DND-41 (cell line): Measurements from ENCODE around the gene TMEM178B.

ENCODE experiments used
- EZH2 ChIP-seq: IDR thresholded peaks from 3 replicates; pipeline ENCODE4 v1.6.1; 2012; ENCODE audit warnings: borderline replicate concordance, low read depth, mild to moderate bottlenecking, moderate library complexity, low read length, inconsistent platforms; ENCODE audit not compliant: severe bottlenecking
- TF ChIP-seq, protein P1 (sequence below): IDR thresholded peaks from 2 replicates; pipeline ENCODE4 v1.5.1; 2012; ENCODE audit warnings: borderline replicate concordance, low read length, moderate library complexity, mild to moderate bottlenecking; ENCODE audit not compliant: poor library complexity, severe bottlenecking; ENCODE audit errors: extremely low read depth

DNA sequence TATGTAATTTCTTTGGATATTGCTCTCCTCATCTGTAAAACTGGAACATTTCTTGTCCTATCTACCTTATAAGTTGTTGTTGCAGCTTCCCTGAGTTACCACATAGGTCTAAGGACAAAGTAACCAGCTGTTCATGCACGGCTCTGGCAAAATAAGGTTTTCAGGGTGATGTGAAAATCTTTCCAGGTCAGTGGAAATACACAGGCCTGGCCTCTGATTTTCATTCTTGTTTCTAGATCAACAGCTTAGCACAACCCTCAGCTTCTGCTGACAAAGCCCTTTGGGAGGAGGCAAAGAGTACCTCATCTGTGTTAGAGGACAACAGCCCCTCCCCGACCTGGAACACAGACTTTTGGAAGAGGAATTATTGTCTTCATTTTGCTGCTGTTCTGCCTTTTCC lies 359.8 kb downstream of the TMEM178B start:
- TF ChIP-seq EZH2: no peak
- TF ChIP-seq, protein P1, sequence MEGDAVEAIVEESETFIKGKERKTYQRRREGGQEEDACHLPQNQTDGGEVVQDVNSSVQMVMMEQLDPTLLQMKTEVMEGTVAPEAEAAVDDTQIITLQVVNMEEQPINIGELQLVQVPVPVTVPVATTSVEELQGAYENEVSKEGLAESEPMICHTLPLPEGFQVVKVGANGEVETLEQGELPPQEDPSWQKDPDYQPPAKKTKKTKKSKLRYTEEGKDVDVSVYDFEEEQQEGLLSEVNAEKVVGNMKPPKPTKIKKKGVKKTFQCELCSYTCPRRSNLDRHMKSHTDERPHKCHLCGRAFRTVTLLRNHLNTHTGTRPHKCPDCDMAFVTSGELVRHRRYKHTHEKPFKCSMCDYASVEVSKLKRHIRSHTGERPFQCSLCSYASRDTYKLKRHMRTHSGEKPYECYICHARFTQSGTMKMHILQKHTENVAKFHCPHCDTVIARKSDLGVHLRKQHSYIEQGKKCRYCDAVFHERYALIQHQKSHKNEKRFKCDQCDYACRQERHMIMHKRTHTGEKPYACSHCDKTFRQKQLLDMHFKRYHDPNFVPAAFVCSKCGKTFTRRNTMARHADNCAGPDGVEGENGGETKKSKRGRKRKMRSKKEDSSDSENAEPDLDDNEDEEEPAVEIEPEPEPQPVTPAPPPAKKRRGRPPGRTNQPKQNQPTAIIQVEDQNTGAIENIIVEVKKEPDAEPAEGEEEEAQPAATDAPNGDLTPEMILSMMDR: no peak
